Activated CD4-positive, alpha-beta memory T cell treated with anti-CD3 and anti-CD28 coated beads for 36 hours (primary cell): ENCODE measurements around the gene ARL13B. TPM values are rescaled to one million over a fixed set of nuclear protein-coding genes. Genes with fewer than 3 reads are reported as not detected.

Experiments used
- CTCF ChIA-PET: fragments of 350-600 bp; sonication (Branson Sonifier 250); formaldehyde crosslinking; loops from one replicate; lab custom pipeline; 2021; ENCODE audit warnings: antibody characterized with exemption, inconsistent platforms; lab: Charles Lee
- POLR2A ChIA-PET: fragments of 350-600 bp; sonication (Branson Sonifier 250); formaldehyde crosslinking; loops from one replicate; lab custom pipeline; 2021; ENCODE audit warnings: antibody characterized with exemption; lab: Charles Lee
- DNase-seq: peaks from one replicate; pipeline ENCODE4 v3.0.0-alpha.2; 2020
- H3K27ac Mint-ChIP-seq: one replicate; pipeline ENCODE4 v1.8.0; 2021; ENCODE audit warnings: mixed read lengths
- H3K27me3 Mint-ChIP-seq: one replicate; pipeline ENCODE4 v1.8.0; 2021; ENCODE audit warnings: mixed read lengths
- H3K36me3 Mint-ChIP-seq: one replicate; pipeline ENCODE4 v1.8.0; 2021; ENCODE audit warnings: mixed read lengths
- H3K4me1 Mint-ChIP-seq: one replicate; pipeline ENCODE4 v1.8.0; 2021; ENCODE audit warnings: low read depth, mixed read lengths
- H3K4me3 Mint-ChIP-seq: one replicate; pipeline ENCODE4 v1.8.0; 2021; ENCODE audit warnings: mild to moderate bottlenecking, mixed read lengths
- H3K9me3 Mint-ChIP-seq: one replicate; pipeline ENCODE4 v1.8.0; 2021; ENCODE audit warnings: mixed read lengths
- intact Hi-C: fragments of 100-400 bp; cut with micrococcal nuclease; formaldehyde crosslinking; loops from one replicate; pipeline ENCODE4 v1.15.1; 2023
- total RNA-seq, 2 experiments: library from RNA; stranded (reverse); gene quantifications; one replicate each; pipeline ENCODE4 v1.2.3, GENCODE V29; 2021

ARL13B gene
- total RNA-seq, 2 experiments from 2014 or later, result 12.0 to 12.9 TPM

DNA sequence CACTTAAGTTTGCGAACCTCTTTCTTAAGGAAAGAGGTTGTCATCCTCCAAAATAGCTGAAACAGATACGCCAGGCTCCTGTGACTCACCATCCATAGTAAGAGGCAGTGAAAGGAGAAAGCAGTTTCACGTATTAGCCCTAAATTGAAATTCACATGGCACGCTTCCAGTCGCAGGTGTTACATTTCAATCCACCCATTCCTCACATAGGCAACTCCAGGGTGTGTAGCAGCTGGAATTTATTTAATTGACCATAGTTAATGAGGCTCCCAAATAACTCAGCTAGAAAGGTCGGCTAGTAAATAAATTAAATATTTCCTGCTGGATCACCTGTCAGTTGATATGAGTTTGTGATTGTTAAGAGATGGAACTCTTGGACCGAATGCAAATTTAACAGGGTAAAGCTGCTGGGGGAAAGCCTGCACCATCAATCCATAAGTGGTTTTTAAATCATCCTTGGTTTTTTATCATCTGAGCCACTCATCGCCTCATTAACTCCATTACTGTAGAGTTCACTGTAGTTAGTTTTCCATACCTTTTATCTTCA lies 102.5 kb downstream of the ARL13B start:
- Mint-ChIP-seq H3K27ac (no peak overlapping the region), H3K9me3 (no peaks in the 10 kb centered on the region), H3K36me3 (peaks cover 24% of the 10 kb centered on the region), H3K27me3 (no peaks in the 10 kb centered on the region), H3K4me1 (peaks cover 43% of the 10 kb centered on the region), H3K4me3 (no peak overlapping the region)
- DNase-seq, result no peak
- CTCF ChIA-PET, result no interaction called here
- POLR2A ChIA-PET, result no interaction called here
- intact Hi-C loops, result no loop called here

DNA sequence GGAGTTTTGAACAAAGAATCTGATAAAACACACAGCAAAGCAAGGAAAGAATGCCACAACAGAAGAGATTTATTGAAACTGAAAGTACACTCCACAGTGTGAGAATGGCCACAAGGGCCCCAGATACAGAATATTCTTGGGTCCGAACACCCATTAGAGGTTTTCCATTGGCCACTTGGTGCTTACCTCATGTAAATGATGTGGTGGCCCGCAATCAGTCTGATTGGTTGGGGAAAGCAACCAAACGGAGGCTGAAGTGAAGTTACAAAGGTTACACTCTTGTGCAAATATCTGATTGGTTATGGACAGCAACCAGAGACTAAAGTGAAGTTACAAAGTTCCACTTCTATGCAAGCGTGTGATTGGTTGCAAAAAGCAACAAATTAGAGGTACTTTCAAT lies 103.3 kb downstream of the ARL13B start:
- Mint-ChIP-seq H3K36me3 (peaks cover 22% of the 10 kb centered on the region), H3K9me3 (no peaks in the 10 kb centered on the region), H3K27ac (no peak overlapping the region), H3K4me3 (no peak overlapping the region), H3K27me3 (no peaks in the 10 kb centered on the region), H3K4me1 (peaks cover 35% of the 10 kb centered on the region)
- no peak for DNase-seq
- POLR2A ChIA-PET, result no interaction called here
- intact Hi-C loops, result no loop called here
- CTCF ChIA-PET, result no interaction called here

GRCh38 chr3:94089126-94089525 lies 109.2 kb downstream of the ARL13B start:
- POLR2A ChIA-PET, result no interaction called here
- Mint-ChIP-seq H3K27me3 (no peaks in the 10 kb centered on the region), H3K4me1 (no peaks in the 10 kb centered on the region), H3K9me3 (no peaks in the 10 kb centered on the region), H3K36me3 (peaks cover 35% of the 10 kb centered on the region), H3K4me3 (no peak overlapping the region), H3K27ac (no peak overlapping the region)
- no peak for DNase-seq
- CTCF ChIA-PET, result interaction anchor here (1.7 kb wide), 1 partner anchor 19 kb away, joined by 4 read pairs; no protein-coding TSS in a partner anchor
- intact Hi-C loops, result no loop called here

DNA sequence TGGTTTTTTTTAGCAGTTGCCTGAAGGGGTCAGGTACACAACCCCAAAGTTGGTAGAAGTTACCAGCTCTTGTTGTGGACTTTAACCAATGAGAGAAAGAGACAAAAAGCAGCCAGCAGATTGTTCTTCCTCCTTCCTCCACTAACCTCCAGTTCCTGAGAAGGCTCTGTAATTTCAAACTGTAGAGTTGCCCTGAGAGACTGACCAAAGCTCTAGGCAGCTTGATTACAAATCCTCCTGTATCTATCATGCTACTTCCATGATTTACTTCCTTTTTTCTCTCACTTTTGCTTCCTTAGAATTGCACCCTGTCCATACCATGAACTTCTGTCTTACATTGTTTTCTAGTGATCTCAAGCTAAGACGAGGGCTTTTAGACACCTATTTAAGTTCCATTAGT lies 112.1 kb downstream of the ARL13B start:
- CTCF ChIA-PET, result interaction anchor here (1.3 kb wide), 1 partner anchor 23 kb away, joined by 4 read pairs; no protein-coding TSS in a partner anchor
- Mint-ChIP-seq H3K4me3 (no peak overlapping the region), H3K9me3 (no peaks in the 10 kb centered on the region), H3K36me3 (peaks cover 43% of the 10 kb centered on the region), H3K27me3 (no peaks in the 10 kb centered on the region), H3K4me1 (no peaks in the 10 kb centered on the region), H3K27ac (no peak overlapping the region)
- intact Hi-C loops, result no loop called here
- DNase-seq, result no peak
- POLR2A ChIA-PET, result no interaction called here

- Mint-ChIP-seq H3K27ac (no peak overlapping the region), H3K9me3 (no peaks in the 10 kb centered on the region), H3K4me3 (no peak overlapping the region), H3K27me3 (no peaks in the 10 kb centered on the region), H3K36me3 (peaks cover 43% of the 10 kb centered on the region), H3K4me1 (no peaks in the 10 kb centered on the region)
- intact Hi-C loops, result no loop called here
- DNase-seq, result no peak
- ChIA-PET POLR2A (no interaction called here), CTCF (no interaction called here)
These were observed 113.2 kb downstream of the ARL13B start for GRCh38 chr3:94093151-94093550.

- POLR2A ChIA-PET, result no interaction called here
- H3K9me3 Mint-ChIP-seq, result no peaks in the 10 kb centered on the region
- H3K36me3 Mint-ChIP-seq, result peaks cover 44% of the 10 kb centered on the region
- CTCF ChIA-PET, result no interaction called here
- H3K27me3 Mint-ChIP-seq, result no peaks in the 10 kb centered on the region
- H3K27ac Mint-ChIP-seq, result no peak overlapping the region
- no peak overlapping the region for H3K4me3 Mint-ChIP-seq
- DNase-seq, result no peak
- no peaks in the 10 kb centered on the region for H3K4me1 Mint-ChIP-seq
- intact Hi-C loops, result no loop called here
These were observed 115.2 kb downstream of the ARL13B start for GRCh38 chr3:94095111-94095510.

DNA sequence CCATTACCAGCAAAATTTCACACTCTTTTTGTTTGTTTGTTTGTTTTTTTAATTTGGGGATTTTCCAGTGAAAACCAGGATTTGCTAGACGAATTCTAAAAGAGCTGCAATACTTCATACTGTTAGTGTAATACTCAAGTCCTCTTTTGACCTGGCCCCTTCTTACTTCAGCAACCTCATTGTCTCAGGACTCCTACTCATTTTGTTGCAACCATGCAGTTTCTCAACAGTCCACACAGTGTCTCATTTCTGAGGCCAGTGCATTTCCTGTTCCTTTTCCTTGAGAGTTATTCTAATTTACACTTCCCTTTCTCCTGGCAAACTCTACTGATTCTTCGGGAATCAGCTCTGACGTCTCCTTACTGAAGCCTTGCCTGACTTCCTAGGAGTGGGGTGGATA lies 118.5 kb downstream of the ARL13B start:
- intact Hi-C loops, result no loop called here
- peaks cover 35% of the 10 kb centered on the region for H3K36me3 Mint-ChIP-seq
- DNase-seq, result no peak
- H3K4me1 Mint-ChIP-seq, result no peaks in the 10 kb centered on the region
- no peaks in the 10 kb centered on the region for H3K9me3 Mint-ChIP-seq
- ChIA-PET POLR2A (no interaction called here), CTCF (no interaction called here)
- no peak overlapping the region for H3K4me3 Mint-ChIP-seq
- H3K27me3 Mint-ChIP-seq, result no peaks in the 10 kb centered on the region
- no peak overlapping the region for H3K27ac Mint-ChIP-seq

DNA sequence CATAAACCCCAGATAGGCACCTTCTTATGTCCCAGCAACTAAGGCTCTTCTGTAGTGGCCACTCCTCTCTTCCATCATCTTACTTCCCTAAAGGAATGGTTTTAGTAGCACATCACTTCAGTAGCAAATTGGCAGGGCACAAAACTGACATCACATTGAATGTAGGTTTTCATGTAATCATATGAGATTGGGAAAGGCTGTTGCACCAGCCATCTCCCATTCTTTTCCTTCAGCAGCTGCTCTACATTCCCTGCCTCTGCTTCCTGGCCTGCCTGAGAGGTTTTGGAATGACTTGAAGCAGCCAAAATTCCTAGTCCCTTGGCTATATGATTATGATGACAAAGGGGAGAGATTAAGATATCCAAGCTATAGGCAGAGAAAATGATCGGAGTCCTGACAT lies 119.4 kb downstream of the ARL13B start:
- intact Hi-C loops, result no loop called here
- H3K27ac Mint-ChIP-seq, result no peak overlapping the region
- DNase-seq, result no peak
- no peak overlapping the region for H3K4me3 Mint-ChIP-seq
- ChIA-PET POLR2A (no interaction called here), CTCF (no interaction called here)
- peaks cover 34% of the 10 kb centered on the region for H3K36me3 Mint-ChIP-seq
- no peaks in the 10 kb centered on the region for H3K4me1 Mint-ChIP-seq
- no peaks in the 10 kb centered on the region for H3K27me3 Mint-ChIP-seq
- H3K9me3 Mint-ChIP-seq, result no peaks in the 10 kb centered on the region

- Mint-ChIP-seq H3K9me3 (no peaks in the 10 kb centered on the region), H3K36me3 (peaks cover 22% of the 10 kb centered on the region), H3K27ac (no peak overlapping the region), H3K4me3 (no peak overlapping the region), H3K4me1 (no peaks in the 10 kb centered on the region), H3K27me3 (no peaks in the 10 kb centered on the region)
- DNase-seq, result no peak
- POLR2A ChIA-PET, result no interaction called here
- intact Hi-C loops, result no loop called here
- CTCF ChIA-PET, result interaction anchor here (0.6 to 0.8 kb wide), 3 partner anchors 17 to 80 kb away, joined by 3 read pairs; no protein-coding TSS in a partner anchor
These were observed 121.9 kb downstream of the ARL13B start for GRCh38 chr3:94101860-94102259.

Other genes with a start within 250 kb of the ARL13B start
- gene PROS1, start 6.3 kb upstream of the ARL13B start, total RNA-seq, result 1 to 10 TPM in 1 of 2 experiments, under 1 TPM in 1; 0.82 to 1.7 TPM
- gene STX19, start 48.4 kb downstream of the ARL13B start, total RNA-seq, result not detected
- 1 to 10 TPM; 6.8 to 9.7 TPM for gene DHFR2, start 82.8 kb downstream of the ARL13B start, total RNA-seq
- gene NSUN3, start 82.9 kb downstream of the ARL13B start, total RNA-seq, result 10 to 100 TPM; 15.3 to 16.2 TPM